ENCODE results near the gene RBMS3. TPM values are rescaled to one million over a fixed set of nuclear protein-coding genes. Genes with fewer than 3 reads are reported as not detected.
"Not testable (repeated sequence)": the region's sequence is repeated elsewhere in the genome, so short reads cannot be mapped to it uniquely, and the experiment has no call there.

Gene RBMS3
- total RNA-seq, 1 experiment from 2014 or later, result 1.3 TPM

DNA sequence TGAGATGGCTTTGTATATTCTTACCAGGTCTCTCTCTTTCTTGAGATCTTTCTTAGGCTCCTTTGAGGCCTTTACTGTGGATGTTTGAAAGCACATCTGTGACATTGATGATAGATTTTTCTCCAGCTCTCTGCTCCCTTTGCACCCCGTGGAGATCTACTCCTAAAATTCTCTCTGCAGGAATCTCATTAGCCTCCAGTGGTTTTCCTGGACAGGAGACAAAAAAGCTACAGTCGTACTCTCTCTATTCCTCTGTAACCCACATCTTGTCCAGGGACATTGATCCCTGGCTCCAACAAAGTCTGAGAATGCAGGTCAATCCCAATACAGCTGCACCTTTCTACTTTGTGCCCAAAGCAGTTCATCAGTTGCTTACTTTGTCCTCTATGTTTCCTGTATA, 68.2 kb downstream of the RBMS3 start:
- no TSS peak for BruUV-seq (replicated peaks)
- Mint-ChIP-seq H3K27me3 (ENCODE audit: unreplicated experiment) (no peaks in the 10 kb centered on the region), H3K4me3 (ENCODE audit: low read depth, unreplicated experiment) (no peak overlapping the region), H3K4me1 (ENCODE audit: low read depth, unreplicated experiment) (no peaks in the 10 kb centered on the region), H3K36me3 (ENCODE audit: insufficient read depth, unreplicated experiment) (no peaks in the 10 kb centered on the region), H3K9me3 (ENCODE audit: low read depth, unreplicated experiment) (no peaks in the 10 kb centered on the region), H3K27ac (ENCODE audit: unreplicated experiment) (no peak overlapping the region)
- DNase-seq, result no peak
- CTCF ChIA-PET, result interaction anchor here (0.7 kb wide), 1 partner anchor 80 kb away, joined by 3 read pairs; no protein-coding TSS in a partner anchor
- intact Hi-C loops (cut with micrococcal nuclease; ENCODE audit: unreplicated experiment), result no loop called here
- TF ChIP-seq, protein P1, sequence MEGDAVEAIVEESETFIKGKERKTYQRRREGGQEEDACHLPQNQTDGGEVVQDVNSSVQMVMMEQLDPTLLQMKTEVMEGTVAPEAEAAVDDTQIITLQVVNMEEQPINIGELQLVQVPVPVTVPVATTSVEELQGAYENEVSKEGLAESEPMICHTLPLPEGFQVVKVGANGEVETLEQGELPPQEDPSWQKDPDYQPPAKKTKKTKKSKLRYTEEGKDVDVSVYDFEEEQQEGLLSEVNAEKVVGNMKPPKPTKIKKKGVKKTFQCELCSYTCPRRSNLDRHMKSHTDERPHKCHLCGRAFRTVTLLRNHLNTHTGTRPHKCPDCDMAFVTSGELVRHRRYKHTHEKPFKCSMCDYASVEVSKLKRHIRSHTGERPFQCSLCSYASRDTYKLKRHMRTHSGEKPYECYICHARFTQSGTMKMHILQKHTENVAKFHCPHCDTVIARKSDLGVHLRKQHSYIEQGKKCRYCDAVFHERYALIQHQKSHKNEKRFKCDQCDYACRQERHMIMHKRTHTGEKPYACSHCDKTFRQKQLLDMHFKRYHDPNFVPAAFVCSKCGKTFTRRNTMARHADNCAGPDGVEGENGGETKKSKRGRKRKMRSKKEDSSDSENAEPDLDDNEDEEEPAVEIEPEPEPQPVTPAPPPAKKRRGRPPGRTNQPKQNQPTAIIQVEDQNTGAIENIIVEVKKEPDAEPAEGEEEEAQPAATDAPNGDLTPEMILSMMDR (IDR thresholded peaks at IDR 0.05; ENCODE audit: unreplicated experiment), result no peak

DNA sequence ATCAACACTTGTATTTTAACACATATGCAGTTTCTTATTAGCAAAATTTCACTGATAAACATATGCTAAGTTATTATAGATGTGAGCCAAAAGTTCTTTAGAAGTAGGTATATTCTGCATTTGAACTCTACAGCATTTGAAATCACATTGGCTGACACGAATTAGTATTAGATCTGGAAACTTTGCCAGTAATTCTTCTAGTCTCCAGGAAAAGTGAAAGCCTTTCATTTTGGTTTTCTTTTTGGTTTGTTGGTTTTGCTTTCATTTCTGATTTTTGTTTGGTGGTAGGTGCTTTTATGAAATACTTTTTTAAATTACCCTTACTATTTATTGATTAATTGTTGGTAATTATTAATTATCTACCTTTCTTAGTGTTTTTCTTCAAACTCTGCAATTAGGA, 72.9 kb downstream of the RBMS3 start:
- Mint-ChIP-seq H3K36me3 (ENCODE audit: insufficient read depth, unreplicated experiment) (no peaks in the 10 kb centered on the region), H3K9me3 (ENCODE audit: low read depth, unreplicated experiment) (no peaks in the 10 kb centered on the region), H3K27ac (ENCODE audit: unreplicated experiment) (no peak overlapping the region), H3K27me3 (ENCODE audit: unreplicated experiment) (no peaks in the 10 kb centered on the region), H3K4me1 (ENCODE audit: low read depth, unreplicated experiment) (no peaks in the 10 kb centered on the region), H3K4me3 (ENCODE audit: low read depth, unreplicated experiment) (no peak overlapping the region)
- TF ChIP-seq, protein P1 (IDR thresholded peaks at IDR 0.05; ENCODE audit: unreplicated experiment), result no peak
- DNase-seq, result no peak
- CTCF ChIA-PET, result no interaction called here
- intact Hi-C loops (cut with micrococcal nuclease; ENCODE audit: unreplicated experiment), result no loop called here
- no TSS peak for BruUV-seq (replicated peaks)

DNA sequence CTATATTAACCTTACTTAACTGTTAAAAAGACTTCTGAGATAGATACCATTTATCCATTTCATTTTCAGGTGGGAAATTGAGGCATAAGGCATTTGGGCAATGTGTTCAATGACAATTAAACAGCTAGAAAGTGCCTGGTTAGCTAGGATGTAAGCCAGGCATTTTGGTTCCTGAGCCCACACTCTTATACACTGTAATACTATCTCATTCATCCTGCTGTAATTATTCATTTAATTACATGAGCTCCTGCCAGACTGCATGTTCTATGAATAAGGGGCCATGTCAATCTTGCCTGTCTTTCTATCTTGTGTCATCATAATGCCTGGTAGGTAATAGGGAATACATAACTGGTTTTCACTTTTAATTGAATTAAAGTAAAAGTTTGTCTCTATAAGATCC, 74.0 kb downstream of the RBMS3 start:
- CTCF ChIA-PET, result no interaction called here
- no TSS peak for BruUV-seq (replicated peaks)
- Mint-ChIP-seq H3K36me3 (ENCODE audit: insufficient read depth, unreplicated experiment) (no peaks in the 10 kb centered on the region), H3K27me3 (ENCODE audit: unreplicated experiment) (no peaks in the 10 kb centered on the region), H3K4me1 (ENCODE audit: low read depth, unreplicated experiment) (no peaks in the 10 kb centered on the region), H3K27ac (ENCODE audit: unreplicated experiment) (no peak overlapping the region), H3K4me3 (ENCODE audit: low read depth, unreplicated experiment) (no peak overlapping the region), H3K9me3 (ENCODE audit: low read depth, unreplicated experiment) (no peaks in the 10 kb centered on the region)
- intact Hi-C loops (cut with micrococcal nuclease; ENCODE audit: unreplicated experiment), result no loop called here
- no peak for DNase-seq
- TF ChIP-seq, protein P1 (IDR thresholded peaks at IDR 0.05; ENCODE audit: unreplicated experiment), result no peak

DNA sequence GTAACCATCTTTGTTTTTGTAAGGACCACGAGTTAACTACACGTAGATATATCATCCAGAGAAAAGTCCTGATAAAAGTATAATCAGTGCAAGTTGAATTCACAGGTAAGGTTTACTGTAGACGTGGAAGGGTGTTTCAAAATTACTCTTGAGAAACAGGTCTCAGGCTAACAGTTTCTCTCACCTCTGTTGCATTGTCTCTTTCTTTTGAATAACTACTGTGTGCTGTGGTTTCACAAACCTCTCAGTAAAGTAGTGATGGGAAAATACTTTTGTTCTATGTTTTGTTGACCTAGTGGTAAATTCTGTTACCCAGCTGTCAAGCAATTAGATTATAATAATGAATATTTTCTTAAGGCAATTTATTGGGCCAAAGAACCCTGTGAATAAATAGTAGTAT, 75.2 kb downstream of the RBMS3 start:
- Mint-ChIP-seq H3K4me3 (ENCODE audit: low read depth, unreplicated experiment) (no peak overlapping the region), H3K27me3 (ENCODE audit: unreplicated experiment) (no peaks in the 10 kb centered on the region), H3K27ac (ENCODE audit: unreplicated experiment) (no peak overlapping the region), H3K36me3 (ENCODE audit: insufficient read depth, unreplicated experiment) (no peaks in the 10 kb centered on the region), H3K4me1 (ENCODE audit: low read depth, unreplicated experiment) (no peaks in the 10 kb centered on the region), H3K9me3 (ENCODE audit: low read depth, unreplicated experiment) (no peaks in the 10 kb centered on the region)
- no peak for DNase-seq
- intact Hi-C loops (cut with micrococcal nuclease; ENCODE audit: unreplicated experiment), result no loop called here
- TF ChIP-seq, protein P1 (IDR thresholded peaks at IDR 0.05; ENCODE audit: unreplicated experiment), result no peak
- BruUV-seq (replicated peaks), result no TSS peak
- CTCF ChIA-PET, result no interaction called here

DNA sequence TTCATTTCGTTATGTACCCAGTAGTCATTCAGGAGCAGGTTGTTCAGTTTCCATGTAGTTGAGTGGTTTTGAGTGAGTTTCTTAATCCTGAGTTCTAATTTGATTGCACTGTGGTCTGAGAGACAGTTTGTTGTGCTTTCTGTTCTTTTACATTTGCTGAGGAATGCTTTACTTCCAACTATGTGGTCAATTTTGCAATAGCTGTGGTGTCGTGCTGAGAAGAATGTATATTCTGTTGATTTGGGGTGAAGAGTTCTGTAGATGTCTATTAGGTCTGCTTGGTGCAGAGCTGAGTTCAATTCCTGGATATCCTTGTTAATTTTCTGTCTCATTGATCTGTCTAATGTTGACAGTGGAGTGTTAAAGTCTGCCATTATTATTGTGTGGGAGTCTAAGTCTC, 79.4 kb downstream of the RBMS3 start:
- intact Hi-C loops (cut with micrococcal nuclease; ENCODE audit: unreplicated experiment); BruUV-seq (replicated peaks); CTCF ChIA-PET; H3K27me3 Mint-ChIP-seq (ENCODE audit: unreplicated experiment); H3K4me3 Mint-ChIP-seq (ENCODE audit: low read depth, unreplicated experiment); H3K9me3 Mint-ChIP-seq (ENCODE audit: low read depth, unreplicated experiment); H3K4me1 Mint-ChIP-seq (ENCODE audit: low read depth, unreplicated experiment); H3K27ac Mint-ChIP-seq (ENCODE audit: unreplicated experiment); DNase-seq; H3K36me3 Mint-ChIP-seq (ENCODE audit: insufficient read depth, unreplicated experiment): not testable (repeated sequence)
